Kidney tubule cell (primary cell): ENCODE results near the gene TPSB2.

Experiments
- DNase-seq: peaks from one replicate; pipeline ENCODE4 v3.0.0-alpha.2; 2018; ENCODE audit warnings: low spot score

The TPSB2 gene

DNA sequence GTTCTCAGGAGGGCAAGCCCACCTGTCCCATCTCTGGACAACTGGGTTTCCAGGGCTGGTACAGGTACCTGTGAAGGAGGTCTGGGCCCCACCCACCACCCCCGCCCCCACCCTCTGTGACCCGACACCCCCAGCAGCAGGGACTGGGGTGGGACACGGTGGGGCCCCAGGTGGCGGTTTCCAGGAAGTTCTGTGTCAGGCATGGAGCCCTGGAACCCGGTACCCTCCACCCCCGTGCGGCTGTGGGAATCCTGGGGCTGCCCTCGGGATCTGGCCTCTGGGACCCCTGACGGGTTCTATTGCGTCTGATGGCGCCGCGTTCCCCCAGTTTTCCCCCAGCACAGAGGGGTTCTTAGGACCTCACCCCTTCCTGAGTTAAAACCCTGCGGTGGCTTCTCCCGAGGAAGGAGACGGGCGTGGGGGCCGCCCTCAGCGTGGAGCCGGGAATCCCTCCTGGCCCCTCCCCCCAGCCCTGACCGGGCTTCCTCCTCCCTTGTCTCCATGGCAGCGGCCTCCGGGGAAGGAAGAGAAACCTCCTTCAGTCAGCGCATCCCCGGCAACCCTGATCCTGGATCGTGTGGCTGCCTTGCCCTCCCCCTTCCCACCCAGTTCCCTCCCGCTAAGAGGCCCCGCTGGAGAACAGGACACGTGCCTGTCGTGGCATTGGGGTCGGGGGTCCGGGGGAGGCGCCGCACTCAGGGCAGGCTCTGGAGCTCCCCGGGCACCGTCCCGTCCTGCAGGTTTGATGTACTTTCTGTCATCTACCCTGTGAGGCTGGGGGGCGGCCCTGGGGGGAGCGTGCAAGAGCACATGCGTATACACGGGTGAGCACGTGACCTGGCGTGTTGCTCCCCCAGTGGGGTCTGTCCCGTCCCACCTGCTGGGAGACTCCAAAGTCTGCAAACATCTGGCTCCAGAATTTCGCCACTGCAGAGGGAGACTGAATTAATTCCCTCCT, 46.8 kb downstream of the TPSB2 start:
- peak; percentile 78 for DNase-seq

- DNase-seq: peak; percentile 95
Measured at GRCh38 chr16:1182316-1182671, 47.7 kb downstream of the TPSB2 start.

- DNase-seq: no peak
Measured at GRCh38 chr16:1181404-1182315, 48.3 kb downstream of the TPSB2 start.

GRCh38 chr16:1180549-1181403, 49.2 kb downstream of the TPSB2 start:
- no peak for DNase-seq
